Astrocyte of the spinal cord (primary cell): ENCODE data around the gene PIGN.

Experiments used
- DNase-seq: peaks from one replicate; pipeline ENCODE4 v3.0.0; 2011; ENCODE audit warnings: low read depth, low spot score
- H3K4me3 ChIP-seq: 2 replicates; pipeline ENCODE4 v1.5.1; 2011; ENCODE audit warnings: low read depth, mild to moderate bottlenecking, low read length, moderate library complexity
- CTCF ChIP-seq: IDR thresholded peaks from 2 replicates; pipeline ENCODE4 v1.5.1; 2012; ENCODE audit warnings: low read depth, mild to moderate bottlenecking, low read length, inconsistent platforms
- in situ Hi-C: cut with HindIII; loops from 2 replicates; pipeline ENCODE4 v1.10.0; 2017; ENCODE audit warnings: low sequenced_read_pairs

Gene PIGN

DNA sequence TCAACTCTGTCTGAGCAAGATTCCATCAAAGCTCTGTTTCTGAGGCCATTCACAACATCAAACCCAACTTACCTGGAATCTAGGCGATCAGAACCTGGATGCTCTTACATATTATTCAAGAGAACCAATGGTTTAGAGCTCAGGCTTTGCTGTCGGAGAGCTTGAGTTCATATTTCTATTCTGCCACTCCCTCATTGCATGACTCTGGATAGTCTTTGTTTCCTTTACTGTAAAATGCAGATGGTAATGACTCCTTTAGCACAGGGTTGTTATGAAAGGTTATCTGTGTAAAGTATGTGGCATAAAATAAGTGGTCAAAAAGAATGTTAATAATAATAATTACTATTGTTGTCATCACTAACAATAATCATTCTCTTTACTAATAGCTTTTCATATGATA lies 12.8 kb upstream of the PIGN start:
- no peak for TF ChIP-seq CTCF
- DNase-seq, result no peak
- no peak overlapping the region for H3K4me3 ChIP-seq
- in situ Hi-C loops, result no loop called here

GRCh38 chr18:62198259-62198658 lies 11.4 kb upstream of the PIGN start:
- in situ Hi-C loops, result no loop called here
- no peak for DNase-seq
- no peak for TF ChIP-seq CTCF
- no peak overlapping the region for H3K4me3 ChIP-seq

GRCh38 chr18:62196980-62197379 lies 10.1 kb upstream of the PIGN start:
- TF ChIP-seq CTCF, result no peak
- in situ Hi-C loops, result no loop called here
- DNase-seq, result no peak
- no peak overlapping the region for H3K4me3 ChIP-seq

GRCh38 chr18:62196079-62196478 lies 9.2 kb upstream of the PIGN start:
- in situ Hi-C loops, result no loop called here
- DNase-seq, result no peak

DNA sequence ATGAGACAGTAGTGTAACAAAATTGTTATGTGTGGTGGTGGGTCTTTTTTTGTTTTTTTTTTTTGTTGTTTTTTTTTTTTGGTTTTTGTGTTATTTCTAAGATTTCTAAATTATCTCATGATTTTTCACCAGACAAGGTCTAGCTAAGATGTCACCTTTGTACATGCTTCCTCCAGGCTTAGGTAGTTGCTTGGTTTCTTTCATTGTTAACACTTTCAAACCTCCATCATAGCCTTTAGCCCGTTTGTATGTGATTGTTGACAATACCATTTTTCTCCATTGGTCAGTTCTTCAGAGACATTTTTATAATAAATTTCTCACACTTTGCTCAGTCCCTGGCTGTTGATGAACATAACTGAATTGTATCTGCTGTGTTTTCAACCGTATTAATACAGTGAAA lies 2.4 kb upstream of the PIGN start:
- H3K4me3 ChIP-seq, result peak overlapping the region; percentile 91
- TF ChIP-seq CTCF, result no peak
- no peak for DNase-seq
- in situ Hi-C loops, result no loop called here

More at GRCh38 chr18:62196079-62196478, 9.2 kb upstream of the PIGN start:
- H3K4me3 ChIP-seq, result no peak overlapping the region
- TF ChIP-seq CTCF, result no peak

DNA sequence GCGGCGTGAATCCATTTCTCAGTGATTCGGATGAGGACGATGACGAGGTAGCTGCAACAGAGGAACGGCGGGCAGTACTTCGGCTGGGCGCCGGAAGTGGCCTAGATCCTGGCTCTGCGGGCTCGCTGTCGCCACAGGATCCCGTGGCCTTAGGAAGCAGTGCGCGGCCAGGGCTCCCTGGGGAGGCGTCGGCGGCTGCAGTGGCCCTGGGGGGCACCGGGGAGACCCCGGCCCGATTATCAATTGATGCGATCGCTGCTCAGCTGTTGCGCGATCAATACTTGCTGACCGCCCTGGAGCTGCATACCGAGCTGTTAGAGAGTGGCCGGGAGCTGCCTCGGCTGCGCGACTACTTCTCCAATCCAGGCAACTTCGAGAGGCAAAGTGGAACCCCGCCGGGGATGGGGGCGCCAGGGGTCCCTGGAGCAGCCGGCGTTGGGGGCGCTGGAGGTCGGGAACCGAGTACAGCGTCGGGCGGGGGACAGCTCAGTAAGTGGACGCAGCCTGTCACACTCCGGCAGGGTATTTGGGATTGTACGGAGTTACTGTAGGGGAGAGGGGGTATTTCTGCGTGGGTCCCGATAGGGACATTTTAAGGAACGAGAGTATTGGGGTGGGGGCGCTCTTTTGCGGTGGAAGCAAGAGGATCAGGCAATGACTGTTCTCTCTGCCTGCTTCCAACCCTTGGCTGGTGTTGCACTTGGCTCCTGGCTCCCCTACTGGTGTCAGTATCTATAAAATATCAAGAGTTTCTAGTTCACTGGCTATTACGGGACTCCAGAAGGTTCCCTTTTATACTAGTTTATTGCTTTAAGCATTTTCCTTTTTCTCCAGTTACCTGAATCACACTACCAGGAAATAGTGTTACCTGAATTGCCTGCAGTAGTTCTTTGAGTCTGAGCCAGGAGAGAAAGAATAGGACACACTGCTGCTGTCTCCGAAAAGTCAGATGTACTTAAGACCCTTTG lies 971 bp upstream of the PIGN start:
- peak overlapping the region; percentile 91 for H3K4me3 ChIP-seq
- DNase-seq, result peak; percentile 29
- no peak for TF ChIP-seq CTCF
- in situ Hi-C loops, result no loop called here
